Esophagus mucosa (tissue), 1 donor: ENCODE data around the gene CTTNBP2. TPM values are rescaled to one million over a fixed set of nuclear protein-coding genes. Genes with fewer than 3 reads are reported as not detected.

Source experiments
- ATAC-seq: fragments of 200-7000 bp; cut with Tn5 transposase; one replicate; pipeline ENCODE4 v1.9.1; 2020
- total RNA-seq: library from RNA; stranded (reverse); gene quantifications from one replicate; pipeline ENCODE4 v1.2.4, GENCODE V29; 2023
- donor health status: DM: yes; HTN: yes; CAD: no.

Gene CTTNBP2
- total RNA-seq, 1 donor from 2014 or later, result 16.9 TPM

GRCh38 chr7:117682681-117683385 lies 190.4 kb downstream of the CTTNBP2 start:
- peak; percentile 32 for ATAC-seq

- ATAC-seq, result no peak
Measured at GRCh38 chr7:117679120-117679519, 194.1 kb downstream of the CTTNBP2 start.

GRCh38 chr7:117675497-117676435 lies 197.5 kb downstream of the CTTNBP2 start:
- no peak for ATAC-seq

GRCh38 chr7:117674617-117675016 lies 198.6 kb downstream of the CTTNBP2 start:
- no peak for ATAC-seq

- ATAC-seq, result peak; percentile 68
Measured at GRCh38 chr7:117673839-117674238, 199.4 kb downstream of the CTTNBP2 start.

- peak; percentile 98 for ATAC-seq
Measured at GRCh38 chr7:117673367-117673766, 199.9 kb downstream of the CTTNBP2 start.

- peak; percentile 37 for ATAC-seq
Measured at GRCh38 chr7:117672453-117672852, 200.8 kb downstream of the CTTNBP2 start.

- no peak for ATAC-seq
Measured at GRCh38 chr7:117669818-117670217, 203.4 kb downstream of the CTTNBP2 start.

- no peak for ATAC-seq
Measured at GRCh38 chr7:117667456-117667855, 205.8 kb downstream of the CTTNBP2 start.

- ATAC-seq, result no peak
Measured at GRCh38 chr7:117666689-117667088, 206.6 kb downstream of the CTTNBP2 start.

GRCh38 chr7:117666031-117666430 lies 207.2 kb downstream of the CTTNBP2 start:
- ATAC-seq, result peak; percentile 63

- no peak for ATAC-seq
Measured at GRCh38 chr7:117665368-117665767, 207.9 kb downstream of the CTTNBP2 start.

- no peak for ATAC-seq
Measured at GRCh38 chr7:117664047-117664446, 209.2 kb downstream of the CTTNBP2 start.

- ATAC-seq, result no peak
Measured at GRCh38 chr7:117661328-117661727, 211.9 kb downstream of the CTTNBP2 start.
